NCI-H446 (cell line): ENCODE measurements around the gene POLD1.
"Not testable (repeated sequence)": the region's sequence is repeated elsewhere in the genome, so short reads cannot be mapped to it uniquely, and the experiment has no call there.

Source experiments
- DNase-seq, 2 experiments: peaks; one replicate each; lab custom pipeline; 2025; lab: John Stamatoyannopoulos, UW

POLD1 gene

GRCh38 chr19:50435627-50436026 lies 51.5 kb downstream of the POLD1 start:
- no peak for DNase-seq

GRCh38 chr19:50437862-50438449 lies 53.8 kb downstream of the POLD1 start:
- DNase-seq, result no peak

GRCh38 chr19:50439130-50439529 lies 55.0 kb downstream of the POLD1 start:
- not testable (repeated sequence) for DNase-seq

GRCh38 chr19:50444059-50444458 lies 59.9 kb downstream of the POLD1 start:
- no peak for DNase-seq

GRCh38 chr19:50447053-50447452 lies 62.9 kb downstream of the POLD1 start:
- no peak for DNase-seq

- no peak for DNase-seq
Measured at GRCh38 chr19:50447750-50448149, 63.6 kb downstream of the POLD1 start.

GRCh38 chr19:50449236-50449899 lies 65.2 kb downstream of the POLD1 start:
- DNase-seq, result no peak

- no peak for DNase-seq
Measured at GRCh38 chr19:50450369-50451222, 66.4 kb downstream of the POLD1 start.

- DNase-seq, result no peak
Measured at GRCh38 chr19:50451223-50451534, 67.0 kb downstream of the POLD1 start.

- no peak for DNase-seq
Measured at GRCh38 chr19:50453243-50453642, 69.1 kb downstream of the POLD1 start.

- no peak for DNase-seq
Measured at GRCh38 chr19:50455992-50456391, 71.8 kb downstream of the POLD1 start.

GRCh38 chr19:50457300-50457699 lies 73.2 kb downstream of the POLD1 start:
- DNase-seq, result no peak

- DNase-seq, result no peak
Measured at GRCh38 chr19:50458396-50459066, 74.4 kb downstream of the POLD1 start.

- DNase-seq, result no peak
Measured at GRCh38 chr19:50459067-50459456, 74.9 kb downstream of the POLD1 start.

- DNase-seq, result no peak
Measured at GRCh38 chr19:50459638-50460037, 75.5 kb downstream of the POLD1 start.

- DNase-seq, result no peak
Measured at GRCh38 chr19:50460161-50460765, 76.1 kb downstream of the POLD1 start.

- DNase-seq, result peak; percentile 32 to 75
Measured at GRCh38 chr19:50461066-50461875, 77.1 kb downstream of the POLD1 start.

- no peak for DNase-seq
Measured at GRCh38 chr19:50462970-50463369, 78.8 kb downstream of the POLD1 start.

- DNase-seq, result no peak
Measured at GRCh38 chr19:50464348-50464747, 80.2 kb downstream of the POLD1 start.

- DNase-seq, result no peak
Measured at GRCh38 chr19:50465000-50465399, 80.9 kb downstream of the POLD1 start.

- no peak for DNase-seq
Measured at GRCh38 chr19:50465986-50466705, 82.0 kb downstream of the POLD1 start.
